Fibroblast of the conjunctiva (primary cell): ENCODE measurements around the gene EPN3.

Source experiments
- DNase-seq: peaks from one replicate; pipeline ENCODE4 v3.0.0-alpha.2; 2010; ENCODE audit warnings: low read depth

The EPN3 gene

GRCh38 chr17:50590946-50591737, 58.6 kb downstream of the EPN3 start:
- no peak for DNase-seq

DNA sequence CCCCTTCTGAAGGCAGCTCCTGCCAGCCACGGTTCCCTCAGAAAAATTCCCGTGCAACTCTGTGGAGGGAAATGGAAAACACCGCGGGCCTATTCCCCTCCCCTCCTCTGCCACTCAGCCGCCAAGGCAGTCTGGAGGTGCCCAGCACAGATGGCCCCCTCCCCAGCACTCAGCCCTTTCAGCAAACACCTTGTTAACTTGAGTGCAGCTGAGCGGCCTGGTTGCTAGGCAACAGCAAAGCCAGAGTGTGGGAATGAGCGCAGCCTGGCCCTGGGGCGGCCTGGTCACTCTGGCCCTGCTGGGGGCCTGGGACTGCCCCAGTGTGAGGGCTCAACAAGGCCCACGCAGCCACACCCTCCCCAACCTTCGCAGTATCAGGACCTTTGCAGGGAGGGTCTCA, 60.8 kb downstream of the EPN3 start:
- no peak for DNase-seq
